ENCODE measurements around the gene STARD7. TPM values are rescaled to one million over a fixed set of nuclear protein-coding genes. Genes with fewer than 3 reads are reported as not detected.
"Not testable (repeated sequence)": the region's sequence is repeated elsewhere in the genome, so short reads cannot be mapped to it uniquely, and the experiment has no call there.

STARD7 gene
- total RNA-seq: 148 and 150 TPM in 2 replicates

DNA sequence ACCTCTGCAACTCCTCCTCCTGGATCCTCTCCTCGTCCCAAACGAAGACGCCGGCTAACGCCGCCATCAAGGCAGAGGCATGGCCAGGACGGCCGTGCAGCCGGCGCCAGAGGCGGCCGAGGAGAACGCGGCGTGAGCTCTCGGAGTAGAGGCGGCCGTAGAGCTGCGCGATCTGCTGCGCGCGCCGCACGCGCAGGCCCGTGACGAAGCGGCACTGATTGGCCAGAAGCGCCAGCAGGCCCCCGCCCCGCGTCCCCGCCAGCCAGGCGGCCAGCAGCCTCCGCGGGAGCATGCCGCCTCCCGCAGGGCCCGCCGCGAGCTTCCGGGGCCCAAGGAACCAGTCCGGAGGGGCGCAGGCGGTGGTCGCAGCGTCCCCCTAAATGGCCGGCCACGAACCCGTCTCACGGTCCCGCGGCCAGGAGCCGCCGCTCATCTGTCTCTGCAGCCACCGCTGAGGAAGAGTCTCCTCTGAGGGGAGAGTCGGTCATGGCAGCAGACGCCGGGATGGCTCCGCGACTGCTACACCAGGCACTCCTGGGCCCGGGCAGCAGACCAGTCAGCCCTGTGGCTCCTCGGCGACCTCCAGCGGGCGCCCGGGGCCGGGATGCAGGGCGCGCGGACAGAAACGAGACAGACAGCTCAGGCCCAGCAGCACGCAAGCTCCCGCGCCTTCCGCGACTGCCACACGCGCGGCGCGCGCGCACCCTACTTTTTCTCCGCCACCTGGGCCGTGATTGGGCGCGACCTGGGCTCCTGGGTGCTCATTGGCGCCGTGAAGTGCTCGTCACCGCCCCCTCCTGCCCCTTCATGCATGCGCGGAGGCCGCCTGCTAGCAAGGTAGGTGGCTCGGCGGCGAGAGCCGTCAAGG, at the start of gene STARD7:
TSS of gene STARD7 (minus strand) at position 685 of the 868 bp plus-strand sequence. CDS start at position 292, 393 bp downstream.
- intact Hi-C loops (cut with micrococcal nuclease): loop anchor here (1.0 to 5.0 kb wide), 6 partner anchors 34 to 532 kb away; partner anchors contain the start of genes ARID5A, CIAO1, DUSP2 and ITPRIPL1

DNA sequence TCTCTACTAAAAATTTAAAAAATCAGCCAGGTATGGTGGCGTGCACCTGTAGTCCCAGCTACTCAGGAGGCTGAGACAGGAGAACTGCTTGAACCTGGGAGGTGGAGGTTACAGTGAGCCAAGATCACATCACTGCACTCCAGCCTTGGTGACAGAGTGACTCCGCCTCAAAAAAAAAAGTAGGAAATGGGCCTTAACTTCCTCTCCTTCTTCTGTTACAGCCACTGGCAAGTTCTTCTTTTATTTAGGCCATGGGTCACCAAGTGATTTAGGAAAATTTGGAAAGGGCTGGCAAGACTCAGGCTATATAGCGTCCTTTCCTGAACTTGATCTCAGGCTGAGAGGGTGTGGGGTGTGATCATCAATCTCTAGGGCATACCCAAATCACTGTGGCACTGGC, 49.1 kb upstream of the STARD7 start:
- intact Hi-C loops (cut with micrococcal nuclease): not testable (repeated sequence)

DNA sequence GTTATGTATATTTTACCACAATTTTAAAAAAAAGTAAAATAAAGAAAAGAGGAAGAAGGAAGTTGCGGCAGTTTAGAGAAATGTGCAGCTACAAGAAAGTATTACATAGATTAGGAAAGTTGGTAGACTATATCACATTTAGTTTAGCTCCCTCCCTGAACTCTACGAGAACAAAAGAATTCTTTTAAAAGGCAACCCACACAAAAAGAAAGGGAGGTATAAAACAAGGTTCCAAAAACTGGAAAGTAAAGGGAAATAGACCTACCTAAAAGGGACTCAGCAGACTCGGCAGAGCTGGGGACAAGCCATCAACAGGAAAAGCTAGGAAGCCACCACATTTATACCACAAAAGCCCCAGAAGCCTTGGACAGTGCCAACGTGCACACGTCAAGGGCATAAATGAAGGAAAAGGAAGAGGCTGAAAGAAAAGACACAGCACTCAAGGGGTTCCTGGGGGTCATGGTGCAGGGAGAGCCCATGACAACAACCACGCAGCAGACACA, 48.0 kb upstream of the STARD7 start:
- intact Hi-C loops (cut with micrococcal nuclease): no loop called here

- intact Hi-C loops (cut with micrococcal nuclease): no loop called here
Observed at GRCh38 chr2:96254571-96254970, 45.9 kb upstream of the STARD7 start.

- intact Hi-C loops (cut with micrococcal nuclease): no loop called here
Observed at GRCh38 chr2:96253006-96253405, 44.4 kb upstream of the STARD7 start.

- intact Hi-C loops (cut with micrococcal nuclease): no loop called here
Observed at GRCh38 chr2:96252526-96252925, 43.9 kb upstream of the STARD7 start.

GRCh38 chr2:96251721-96252292, 43.2 kb upstream of the STARD7 start:
- intact Hi-C loops (cut with micrococcal nuclease): no loop called here

- intact Hi-C loops (cut with micrococcal nuclease): no loop called here
Observed at GRCh38 chr2:96250188-96250587, 41.6 kb upstream of the STARD7 start.

DNA sequence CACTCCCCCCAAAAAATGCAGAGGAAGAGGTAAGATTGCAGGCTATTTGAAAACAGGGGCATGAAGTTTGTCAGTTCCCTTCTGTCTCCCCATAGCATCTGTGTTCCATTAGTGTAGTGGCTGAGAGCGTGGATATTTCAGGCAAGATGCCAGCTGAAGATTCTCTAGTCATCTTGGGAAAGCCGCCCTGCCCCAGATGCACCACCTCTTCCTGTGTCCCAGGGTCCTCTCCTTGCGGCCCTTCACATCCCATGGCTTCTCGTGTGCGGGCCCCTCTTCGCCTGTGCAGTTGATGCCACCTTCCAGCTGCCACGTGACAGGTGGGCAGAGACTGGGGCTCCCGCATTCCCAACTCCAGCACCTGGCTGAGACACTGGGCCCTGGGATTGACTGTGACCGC, 41.0 kb upstream of the STARD7 start:
- intact Hi-C loops (cut with micrococcal nuclease): no loop called here

- intact Hi-C loops (cut with micrococcal nuclease): no loop called here
Observed at GRCh38 chr2:96248624-96249023, 40.0 kb upstream of the STARD7 start.

- intact Hi-C loops (cut with micrococcal nuclease): no loop called here
Observed at GRCh38 chr2:96247896-96248295, 39.3 kb upstream of the STARD7 start.

GRCh38 chr2:96247009-96247408, 38.4 kb upstream of the STARD7 start:
- intact Hi-C loops (cut with micrococcal nuclease): no loop called here

DNA sequence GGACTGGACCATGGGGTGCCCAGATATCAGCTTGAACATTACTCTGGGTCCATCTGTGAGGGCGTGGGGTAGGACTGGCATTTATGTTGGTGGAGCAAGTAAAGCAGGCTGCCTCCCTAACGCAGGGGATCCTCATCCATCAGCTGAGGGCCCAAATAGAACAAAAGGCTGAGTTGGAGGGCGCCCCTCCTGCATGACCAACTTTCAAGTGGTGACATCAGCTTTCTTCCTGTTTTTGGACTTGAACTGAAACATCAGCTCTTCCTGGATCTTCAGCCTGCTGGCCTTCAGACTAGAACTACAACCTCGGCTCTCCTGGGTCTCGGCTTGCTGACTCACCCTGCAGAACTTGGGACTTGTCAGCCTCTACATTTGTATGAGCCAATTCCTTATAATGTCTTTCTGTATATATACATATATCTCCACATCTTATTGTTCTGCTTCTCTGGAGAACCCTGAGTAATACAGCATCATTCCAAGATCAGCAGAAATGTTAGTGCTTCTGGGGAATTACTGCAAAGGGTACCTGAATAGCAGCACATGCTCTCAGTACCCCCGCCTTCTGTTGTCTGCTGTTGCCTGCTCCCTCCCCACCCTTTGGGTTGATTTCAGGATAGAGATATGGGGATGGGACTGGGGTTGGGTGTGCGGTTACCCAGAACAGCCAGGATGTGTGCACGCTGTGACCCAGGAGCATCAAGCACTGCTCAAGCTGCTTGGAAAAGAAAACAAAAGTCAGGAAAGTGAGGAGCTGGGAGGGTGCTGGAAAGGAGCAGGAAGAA, 37.2 kb upstream of the STARD7 start:
- intact Hi-C loops (cut with micrococcal nuclease): no loop called here

GRCh38 chr2:96243843-96244242, 35.2 kb upstream of the STARD7 start:
- intact Hi-C loops (cut with micrococcal nuclease): no loop called here

DNA sequence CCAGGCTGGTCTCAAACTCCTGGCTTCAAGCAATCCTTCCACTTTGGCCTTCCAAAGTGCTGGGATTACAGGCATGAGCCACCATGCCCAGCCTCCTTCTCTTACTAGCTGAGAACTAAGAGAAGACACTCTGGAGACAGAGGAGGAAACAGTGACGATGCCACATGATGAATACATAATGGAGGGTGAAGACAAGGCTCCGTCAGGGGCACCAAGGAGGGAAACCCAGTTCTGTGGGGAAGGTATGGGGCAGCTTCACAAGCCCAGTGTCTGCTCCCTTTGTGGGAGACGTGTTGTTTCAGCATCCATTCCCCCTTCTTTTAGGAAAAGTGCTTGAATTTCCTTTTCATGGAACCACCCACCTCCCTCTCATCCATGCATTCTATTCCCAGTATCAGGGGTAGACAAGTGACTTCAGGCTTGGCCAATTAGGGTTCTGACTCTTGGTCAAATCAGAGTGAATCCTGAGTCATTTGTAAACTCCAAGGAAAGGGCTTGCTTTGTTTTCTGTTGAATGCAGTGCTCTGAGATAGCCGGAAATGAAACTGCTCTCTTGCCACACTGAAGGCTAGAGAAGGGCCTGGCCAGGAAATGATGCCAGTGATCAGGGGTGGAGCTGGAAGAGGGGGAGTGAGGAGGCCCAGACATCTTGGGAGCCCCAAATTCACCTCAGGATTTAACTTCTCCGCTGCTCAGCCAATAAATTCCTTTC, 33.4 kb upstream of the STARD7 start:
- intact Hi-C loops (cut with micrococcal nuclease): loop anchor here (1.0 kb wide), 1 partner anchor 34 kb away; the partner anchor contains the start of gene STARD7

GRCh38 chr2:96241227-96241626, 32.6 kb upstream of the STARD7 start:
- intact Hi-C loops (cut with micrococcal nuclease): no loop called here

- intact Hi-C loops (cut with micrococcal nuclease): no loop called here
Observed at GRCh38 chr2:96240341-96241038, 31.9 kb upstream of the STARD7 start.

DNA sequence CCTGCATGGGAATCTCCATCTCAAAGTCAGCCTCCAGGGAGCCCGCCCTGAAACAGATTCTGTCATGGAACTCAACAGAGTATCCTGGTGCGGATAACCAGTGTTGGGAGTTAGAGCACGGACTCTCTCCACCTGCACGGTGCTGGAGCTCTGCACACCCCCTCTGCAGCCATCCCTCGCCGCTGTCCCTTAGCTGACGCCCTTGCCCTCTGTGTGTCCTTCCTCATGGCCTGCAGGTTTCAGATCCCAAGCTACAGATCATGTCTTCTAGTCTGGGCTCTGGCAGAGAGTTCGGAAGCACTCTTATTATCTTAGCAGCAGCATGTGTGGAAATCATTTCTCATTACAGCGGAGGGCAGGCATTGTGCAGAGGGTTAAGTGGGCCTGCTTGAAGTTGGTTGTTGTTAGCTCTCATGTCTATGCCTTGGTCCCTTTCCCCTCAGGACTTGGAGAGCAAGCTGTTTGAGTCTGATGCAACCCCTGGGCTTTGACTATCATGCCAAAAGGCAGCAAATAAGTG, 31.2 kb upstream of the STARD7 start:
- intact Hi-C loops (cut with micrococcal nuclease): no loop called here

- intact Hi-C loops (cut with micrococcal nuclease): no loop called here
Observed at GRCh38 chr2:96239091-96239490, 30.5 kb upstream of the STARD7 start.

DNA sequence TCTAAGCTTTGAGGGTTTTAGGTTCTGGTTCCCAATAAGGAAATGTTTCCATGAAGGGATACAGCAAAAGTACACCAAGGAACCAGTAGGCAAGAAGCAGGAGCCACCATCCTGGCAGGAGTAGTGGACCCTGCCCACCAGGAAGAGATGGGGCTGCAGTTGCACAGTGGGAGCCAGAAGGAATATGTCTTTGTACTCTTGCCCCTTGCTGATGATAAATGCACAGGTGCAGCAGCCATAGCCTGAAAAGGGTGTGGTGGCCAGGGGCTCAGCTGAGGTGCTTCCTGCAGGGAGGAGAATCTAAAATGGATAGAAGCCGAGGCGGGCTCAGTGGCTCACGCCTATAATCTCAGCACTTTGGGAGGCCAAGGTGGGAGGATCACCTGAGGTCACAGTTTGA, 29.6 kb upstream of the STARD7 start:
- intact Hi-C loops (cut with micrococcal nuclease): no loop called here

All from T-helper 2 cell treated with Interferon-gamma antibody and Interleukin-4, amounts not matched to agents 100 ng/mL and 5 ng/mL, for 36 hours (primary cell).